GM13977 (cell line): ENCODE data around the gene LHB.
"Not testable (repeated sequence)": the region's sequence is repeated elsewhere in the genome, so short reads cannot be mapped to it uniquely, and the experiment has no call there.

Experiments
- DNase-seq: peaks from one replicate; pipeline ENCODE4 v3.0.0; 2012; ENCODE audit warnings: low spot score
- in situ Hi-C: fragments of 300-500 bp; cut with MboI; formaldehyde crosslinking; loops from one replicate; pipeline ENCODE4 v1.12.0; 2022; ENCODE audit warnings: low sequenced_read_pairs, low pct_unique_long_range_greater_than_20kb, mixed read lengths, inconsistent platforms; ENCODE audit not compliant: unreplicated experiment
- TF ChIP-seq, protein P1 (sequence below): IDR thresholded peaks from 2 replicates; pipeline ENCODE4 v1.5.1; 2012; ENCODE audit warnings: mild to moderate bottlenecking, control low read depth; ENCODE audit not compliant: insufficient read depth; ENCODE audit errors: extremely low read depth, missing control alignments

The LHB gene

DNA sequence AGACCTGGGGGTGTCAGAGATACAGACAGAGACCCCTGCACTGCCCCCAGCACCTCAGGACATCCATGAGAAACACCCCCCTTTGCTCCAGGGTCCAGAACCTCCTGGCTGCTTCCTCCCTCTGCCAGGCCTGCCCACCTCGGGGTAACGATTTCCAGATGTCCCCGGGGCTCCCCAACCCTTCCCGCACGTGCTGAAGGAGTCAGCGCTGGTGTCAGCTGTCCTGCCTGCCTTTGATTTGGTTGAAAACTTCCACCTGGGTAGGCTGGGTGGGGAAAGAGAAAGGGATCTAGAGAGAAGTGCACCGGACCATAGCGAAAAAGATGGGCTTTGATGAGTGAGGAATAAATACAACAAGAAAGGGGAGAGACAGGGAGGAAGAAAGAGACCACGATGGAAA lies 42.2 kb upstream of the LHB start:
- in situ Hi-C loops = no loop called here
- DNase-seq = peak; percentile 19

GRCh38 chr19:49058562-49058961 lies 41.7 kb upstream of the LHB start:
- in situ Hi-C loops = no loop called here
- peak; percentile 68 for DNase-seq
- TF ChIP-seq, protein P1, sequence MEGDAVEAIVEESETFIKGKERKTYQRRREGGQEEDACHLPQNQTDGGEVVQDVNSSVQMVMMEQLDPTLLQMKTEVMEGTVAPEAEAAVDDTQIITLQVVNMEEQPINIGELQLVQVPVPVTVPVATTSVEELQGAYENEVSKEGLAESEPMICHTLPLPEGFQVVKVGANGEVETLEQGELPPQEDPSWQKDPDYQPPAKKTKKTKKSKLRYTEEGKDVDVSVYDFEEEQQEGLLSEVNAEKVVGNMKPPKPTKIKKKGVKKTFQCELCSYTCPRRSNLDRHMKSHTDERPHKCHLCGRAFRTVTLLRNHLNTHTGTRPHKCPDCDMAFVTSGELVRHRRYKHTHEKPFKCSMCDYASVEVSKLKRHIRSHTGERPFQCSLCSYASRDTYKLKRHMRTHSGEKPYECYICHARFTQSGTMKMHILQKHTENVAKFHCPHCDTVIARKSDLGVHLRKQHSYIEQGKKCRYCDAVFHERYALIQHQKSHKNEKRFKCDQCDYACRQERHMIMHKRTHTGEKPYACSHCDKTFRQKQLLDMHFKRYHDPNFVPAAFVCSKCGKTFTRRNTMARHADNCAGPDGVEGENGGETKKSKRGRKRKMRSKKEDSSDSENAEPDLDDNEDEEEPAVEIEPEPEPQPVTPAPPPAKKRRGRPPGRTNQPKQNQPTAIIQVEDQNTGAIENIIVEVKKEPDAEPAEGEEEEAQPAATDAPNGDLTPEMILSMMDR = no peak

More for the DNA sequence above, 42.2 kb upstream of the LHB start:
- TF ChIP-seq, protein P1 = no peak

DNA sequence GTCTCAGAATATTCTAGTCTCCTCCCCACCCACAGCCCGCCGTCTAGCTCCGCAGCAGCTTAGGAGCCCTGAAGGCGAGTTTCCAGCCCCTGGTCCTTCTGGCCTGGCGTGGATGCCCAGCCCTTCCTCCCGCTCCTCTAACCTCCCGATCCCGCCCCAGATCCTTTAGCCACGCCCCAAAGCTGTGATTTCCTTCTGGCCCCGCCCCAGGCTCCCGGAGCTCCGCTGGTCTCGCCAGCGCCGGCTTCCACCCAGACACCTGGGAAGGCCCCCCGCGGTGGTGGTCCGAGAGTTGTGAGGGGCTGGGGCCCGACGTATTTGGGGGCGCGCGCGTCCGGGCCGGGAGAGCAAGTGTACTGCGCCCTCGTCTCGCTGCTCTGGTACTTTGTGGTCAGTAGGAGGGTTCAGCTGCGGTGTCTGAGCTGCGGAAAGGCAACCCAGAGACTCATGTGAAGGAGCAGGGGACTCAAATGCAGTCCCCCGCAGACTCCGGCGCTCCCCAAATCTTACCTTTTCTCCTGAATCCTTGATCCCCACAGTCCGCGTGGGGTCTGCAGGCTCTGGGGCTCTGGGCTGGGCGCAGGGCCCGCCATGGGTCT lies 40.8 kb upstream of the LHB start, which contains the start of gene CGB7:
Gene CGB7, minus strand, starts transcription at position 114 of the 599 bp plus-strand sequence. CDS start 2,374 bp downstream, outside the sequence.
- in situ Hi-C loops = no loop called here
- TF ChIP-seq, protein P1 = no peak
- DNase-seq = no peak

- in situ Hi-C loops, DNase-seq: not testable (repeated sequence)
Measured at GRCh38 chr19:49056902-49057596, 40.2 kb upstream of the LHB start.

DNA sequence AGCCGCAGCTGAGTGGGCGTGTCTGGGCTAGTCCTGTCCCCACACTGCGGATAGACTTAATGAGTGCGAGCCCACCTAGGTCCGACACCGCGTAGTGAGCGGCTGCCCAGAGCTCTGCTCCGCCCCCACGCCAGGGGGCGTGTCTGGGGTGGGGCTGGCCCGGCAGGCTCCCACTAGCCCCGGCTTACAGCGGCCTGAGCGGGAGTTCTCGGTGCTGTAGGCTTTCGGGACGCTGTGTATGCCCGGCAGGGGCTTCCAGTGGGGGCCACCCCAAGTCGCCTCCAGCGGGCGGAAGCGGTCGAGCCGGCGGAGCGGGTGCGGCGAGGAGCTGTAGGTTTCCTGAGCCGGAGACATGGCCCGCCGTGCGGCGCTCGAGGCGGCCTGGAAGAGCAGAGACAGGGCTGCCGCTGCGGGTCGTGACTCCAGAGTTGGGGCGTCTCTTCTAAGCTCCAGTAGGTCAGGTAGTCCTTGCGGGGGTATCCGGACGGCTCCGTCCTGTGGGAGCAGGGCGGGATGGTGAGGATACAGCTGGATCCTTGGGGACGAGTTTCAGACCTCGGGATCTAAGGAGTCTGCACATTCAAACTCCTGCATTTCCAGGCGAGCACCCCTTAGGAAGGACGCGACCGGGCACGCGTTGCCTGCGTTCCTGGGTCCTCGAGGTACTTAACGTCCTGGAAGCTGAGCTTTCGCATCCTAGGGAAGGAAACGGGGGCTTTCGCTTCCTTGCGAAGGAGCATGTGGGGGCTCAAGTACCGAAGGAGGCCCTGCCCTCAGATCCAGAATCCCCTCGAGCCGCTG lies 39.4 kb upstream of the LHB start:
- in situ Hi-C loops = no loop called here
- DNase-seq = peak; percentile 90
- TF ChIP-seq, protein P1 = peak; percentile 14

GRCh38 chr19:49050376-49051033 lies 33.6 kb upstream of the LHB start:
- DNase-seq, in situ Hi-C loops: not testable (repeated sequence)

- DNase-seq, in situ Hi-C loops: not testable (repeated sequence)
Measured at GRCh38 chr19:49049834-49050233, 32.9 kb upstream of the LHB start.

- in situ Hi-C loops, DNase-seq: not testable (repeated sequence)
Measured at GRCh38 chr19:49049011-49049410, 32.1 kb upstream of the LHB start, which contains the start of gene CGB8. Gene CGB8 (minus strand): TSS chr19:49049111. CDS start chr19:49048739, 372 bp downstream.

GRCh38 chr19:49043548-49043947 lies 26.7 kb upstream of the LHB start, which contains the start of gene CGB5:
Gene CGB5 (plus strand): TSS chr19:49043848. CDS start chr19:49044210, 362 bp downstream.
- in situ Hi-C loops, DNase-seq: not testable (repeated sequence)

DNA sequence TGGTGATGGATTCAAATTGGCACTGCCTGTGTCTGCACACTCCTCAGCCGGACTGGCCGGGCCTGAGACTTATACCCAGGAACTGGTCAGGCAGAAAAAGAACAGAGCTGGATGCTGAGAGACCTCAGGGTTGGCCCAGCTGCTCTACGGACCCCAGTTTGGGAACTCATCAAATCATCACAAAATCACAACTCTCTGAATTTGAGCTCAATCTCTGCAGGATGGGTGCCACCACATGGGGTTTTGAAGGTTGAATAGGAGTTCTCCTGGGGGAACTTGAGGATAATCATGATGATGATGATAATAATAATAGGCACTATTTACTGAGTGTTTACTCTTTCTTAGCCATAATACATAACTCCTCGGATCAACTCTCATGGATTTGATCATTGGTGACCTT lies 25.8 kb upstream of the LHB start:
- DNase-seq, in situ Hi-C loops: not testable (repeated sequence)
